HUDEP-2 (cell line): ENCODE data around the gene LIFR.

Experiments
- DNase-seq, 76 experiments: peaks; one replicate each; lab custom pipeline; 2025; ENCODE audit not compliant: unreplicated experiment in 76 of 76; lab: John Stamatoyannopoulos, UW

LIFR gene

DNA sequence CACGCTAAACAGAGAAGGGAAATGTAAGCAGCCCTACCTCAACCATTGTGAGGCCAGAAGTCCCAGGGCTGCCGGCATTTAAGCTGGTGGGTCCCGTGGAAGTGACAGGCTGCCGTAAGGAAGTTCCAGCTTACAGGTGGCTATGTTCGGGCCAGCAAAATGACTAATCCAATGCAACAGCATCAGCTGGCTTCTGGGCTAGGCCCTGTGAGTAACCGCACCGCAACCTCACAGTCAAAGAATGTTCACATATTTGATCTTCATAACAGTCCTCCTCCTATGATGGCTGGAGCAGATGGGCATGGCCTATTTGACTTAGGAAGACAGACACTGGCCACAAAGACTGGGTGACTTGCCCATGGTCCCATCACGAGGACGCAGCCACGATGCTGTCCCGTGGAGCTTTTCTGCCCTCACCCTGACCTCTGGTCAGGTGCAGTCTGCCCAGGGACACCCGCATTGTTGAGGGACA lies 88.2 kb downstream of the LIFR start:
- DNase-seq = no peak

DNA sequence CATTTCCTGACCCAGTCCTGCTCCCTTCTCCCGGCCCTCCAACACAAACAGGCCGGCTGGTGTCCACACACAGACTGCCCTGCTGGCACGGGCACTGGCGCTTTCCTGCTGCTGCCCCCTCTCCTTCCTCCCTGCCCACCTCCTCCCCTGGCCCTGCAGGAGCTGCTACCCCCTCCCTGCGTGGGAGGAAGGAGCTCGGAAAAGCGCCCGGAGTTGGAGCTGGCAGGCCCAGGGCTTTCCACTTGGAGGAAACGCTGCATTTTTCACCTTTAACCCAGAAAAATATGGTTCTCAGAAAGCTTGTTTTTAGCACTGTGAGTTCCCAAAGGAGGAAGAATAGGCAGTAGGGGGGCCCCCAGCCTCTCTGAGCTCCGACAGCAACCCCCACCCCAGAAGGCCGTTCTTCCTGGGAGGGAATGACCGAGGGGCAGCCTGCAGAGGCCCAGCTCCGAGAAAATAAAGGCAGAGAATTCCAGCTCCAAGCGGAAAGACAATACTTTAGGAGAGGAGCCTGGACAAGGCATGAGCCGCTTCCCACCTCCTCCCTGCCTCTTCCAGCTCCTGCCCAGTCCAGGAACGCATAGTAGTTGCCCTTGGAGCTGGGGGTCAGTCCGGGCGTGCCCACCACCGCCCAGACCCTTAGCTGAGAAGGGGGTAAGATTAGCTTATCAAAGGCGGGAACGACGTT lies 88.9 kb downstream of the LIFR start:
- DNase-seq = no peak

DNA sequence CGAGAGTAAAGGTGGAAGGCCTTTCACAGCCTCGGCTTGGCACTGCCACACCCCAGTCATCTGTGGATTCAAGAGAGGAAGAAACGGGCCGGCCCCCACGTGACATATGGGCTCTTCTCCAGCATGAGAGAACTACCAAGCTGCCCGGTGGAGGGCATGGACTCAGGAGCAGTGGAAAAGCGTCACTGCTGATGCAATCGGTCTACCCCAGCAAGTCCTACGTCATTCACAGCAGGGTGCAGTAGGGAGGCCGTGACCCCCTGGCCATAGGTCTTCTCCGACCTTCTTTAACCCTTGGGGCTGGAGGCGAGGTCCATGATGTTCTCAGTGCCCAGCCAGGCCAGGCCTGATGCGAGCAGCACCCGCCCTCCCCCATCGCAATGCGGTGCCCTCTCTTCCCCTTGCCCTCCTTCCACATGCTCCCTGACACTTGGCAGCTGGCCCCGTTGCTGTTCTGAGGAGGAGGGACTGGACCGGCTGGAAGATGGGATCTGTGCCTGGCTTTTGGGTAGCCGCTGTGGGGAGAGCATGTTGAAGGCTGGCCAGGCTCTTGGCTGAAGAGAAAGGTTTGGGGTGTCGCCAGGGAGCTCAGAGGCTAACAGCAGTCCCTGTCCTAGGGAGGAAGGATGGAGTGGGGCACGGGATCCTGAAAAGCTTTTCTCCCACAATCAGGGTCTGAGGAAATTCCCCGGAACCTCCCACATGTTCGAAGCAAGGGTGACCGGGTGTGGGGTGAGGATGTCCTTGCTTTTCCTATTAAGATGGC lies 89.8 kb downstream of the LIFR start:
- no peak for DNase-seq

DNA sequence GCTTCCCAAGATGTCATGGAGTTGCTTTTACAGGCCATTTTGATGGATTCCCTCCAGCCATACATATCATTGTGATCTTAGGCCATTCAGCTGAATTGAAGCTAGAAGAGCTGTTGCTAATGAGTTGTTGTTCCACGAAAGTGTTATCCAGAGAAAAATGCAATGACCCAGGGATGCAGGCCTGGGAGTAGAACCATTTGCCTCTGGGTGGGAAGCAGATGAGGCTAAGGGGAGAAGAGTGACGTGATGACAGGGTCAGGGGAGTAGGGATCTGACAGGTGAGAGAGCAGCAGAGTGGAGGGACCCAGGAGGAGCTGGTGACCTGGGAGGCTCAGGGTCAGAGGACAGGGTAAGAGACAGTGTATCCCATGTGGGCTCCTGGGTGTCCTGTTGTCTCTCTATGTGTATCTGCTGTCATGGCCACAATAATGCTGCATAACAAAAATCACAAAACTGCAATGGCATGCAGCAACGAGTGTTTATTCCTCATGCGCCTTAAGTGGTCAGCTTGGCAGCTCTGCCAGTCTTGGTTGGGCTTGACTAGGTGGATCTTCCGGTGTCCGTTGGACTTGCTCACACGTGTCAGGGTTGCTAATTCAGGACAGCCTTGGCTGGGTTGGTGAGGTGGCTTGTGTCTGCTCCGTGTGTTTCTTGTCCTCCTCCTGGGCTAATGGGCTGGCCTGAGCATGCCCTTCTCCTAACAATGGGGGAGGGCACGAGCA lies 90.6 kb downstream of the LIFR start:
- no peak for DNase-seq

DNA sequence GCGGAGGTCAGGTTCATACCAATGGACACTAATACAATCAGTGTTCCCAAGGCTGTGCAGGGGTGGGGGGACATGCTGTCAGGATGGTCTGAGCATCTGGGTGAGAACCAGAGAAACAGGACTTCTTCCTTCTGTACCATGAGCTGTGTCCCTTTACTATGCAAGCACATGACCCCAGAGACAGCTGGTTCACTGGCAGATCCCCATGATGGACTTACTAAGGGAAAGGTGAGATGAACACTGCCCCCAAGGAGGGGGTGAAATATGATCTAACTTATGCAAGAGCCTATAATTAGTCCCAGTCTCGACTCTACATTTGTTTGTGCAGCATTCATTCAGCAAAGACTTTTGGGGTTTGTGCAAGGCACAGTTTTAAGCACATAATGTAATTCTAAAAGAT lies 91.4 kb downstream of the LIFR start:
- DNase-seq = no peak

DNA sequence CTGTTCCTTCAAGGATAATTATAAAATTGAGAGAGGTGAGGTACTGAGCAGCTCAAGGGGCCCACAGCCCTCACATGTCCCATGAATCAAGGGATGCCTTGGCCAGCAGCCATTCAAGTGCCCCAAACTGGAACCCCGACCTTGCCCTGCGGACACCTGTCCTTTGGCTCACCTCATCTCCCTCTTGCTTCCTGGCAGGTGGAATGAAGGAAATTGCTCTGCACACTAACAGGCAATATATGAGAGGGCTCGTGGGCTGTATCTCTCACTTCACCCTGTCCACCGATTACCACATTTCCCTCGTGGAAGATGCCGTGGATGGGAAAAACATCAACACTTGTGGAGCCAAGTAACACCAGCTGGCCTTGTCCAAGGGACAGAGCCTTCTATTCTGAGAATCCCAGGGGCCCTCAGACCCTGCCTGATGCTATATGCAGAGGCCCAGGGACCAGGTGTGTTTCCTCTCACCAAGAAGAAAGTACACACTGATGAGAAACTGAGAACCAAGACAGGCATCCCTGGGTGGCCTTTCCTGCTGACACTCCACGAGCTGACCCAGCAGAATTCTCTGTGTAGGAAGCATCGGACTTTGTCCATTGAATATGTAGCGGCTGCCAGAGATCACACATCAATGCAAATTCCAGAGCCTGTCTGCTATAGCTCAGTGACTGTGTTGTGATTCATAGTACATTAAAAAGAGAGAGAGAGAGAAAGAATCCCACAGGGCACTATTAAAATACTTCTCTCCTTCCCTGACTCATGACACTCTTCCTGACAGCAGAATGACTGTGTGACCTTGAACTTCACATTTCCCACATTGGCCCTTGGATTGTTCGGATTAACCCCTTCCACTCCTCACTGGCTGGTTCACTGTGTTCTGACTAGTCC lies 92.6 kb downstream of the LIFR start:
- no peak for DNase-seq

DNA sequence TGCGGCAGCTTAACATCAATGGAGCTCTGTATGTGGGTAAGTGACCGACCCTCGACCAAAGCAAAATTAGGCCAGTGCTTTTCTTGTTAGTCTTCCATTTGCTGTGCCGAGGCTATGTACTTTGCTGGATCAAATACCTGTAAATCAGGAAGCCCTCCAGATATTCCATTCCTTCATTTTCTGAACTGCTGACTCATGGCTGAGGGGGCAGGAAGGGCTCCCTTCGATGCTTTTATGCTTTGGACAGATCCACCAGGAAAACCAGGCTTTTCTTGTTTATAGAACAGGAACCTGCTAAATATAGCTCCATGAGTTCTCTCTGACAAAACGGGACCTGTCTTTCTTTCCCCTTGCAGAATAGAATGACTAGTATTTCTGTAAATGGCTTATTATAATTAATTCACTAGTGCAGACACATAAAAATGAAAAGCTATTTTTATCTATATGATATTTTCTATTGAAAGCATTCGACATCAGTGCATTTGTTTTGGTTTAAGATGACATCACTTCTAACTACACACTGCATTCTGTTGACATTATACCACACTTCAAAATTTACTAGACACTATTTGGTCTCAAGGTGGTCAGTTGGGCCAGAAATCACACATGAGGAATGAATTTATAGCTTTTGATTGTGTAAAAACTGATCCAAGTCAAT lies 93.3 kb downstream of the LIFR start:
- no peak for DNase-seq

DNA sequence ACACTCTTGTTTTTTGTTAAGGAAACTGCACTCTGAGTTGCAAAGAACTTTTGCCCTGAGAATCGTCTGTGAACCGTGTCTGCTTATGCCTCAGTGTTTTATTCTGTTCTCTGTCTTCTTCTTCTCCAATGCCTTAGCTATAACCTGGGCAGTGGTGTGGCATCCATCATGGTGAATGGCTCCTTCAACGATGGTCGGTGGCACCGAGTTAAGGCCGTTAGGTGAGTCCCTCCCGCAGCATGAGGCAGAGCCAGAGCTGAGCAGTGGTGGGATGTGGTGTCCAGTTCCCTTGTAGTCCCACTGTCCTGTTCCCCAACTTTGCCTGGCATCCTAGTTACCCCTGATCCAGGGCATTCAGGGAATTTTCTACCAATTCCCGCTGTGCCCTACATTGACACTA lies 98.3 kb downstream of the LIFR start:
- no peak for DNase-seq

DNA sequence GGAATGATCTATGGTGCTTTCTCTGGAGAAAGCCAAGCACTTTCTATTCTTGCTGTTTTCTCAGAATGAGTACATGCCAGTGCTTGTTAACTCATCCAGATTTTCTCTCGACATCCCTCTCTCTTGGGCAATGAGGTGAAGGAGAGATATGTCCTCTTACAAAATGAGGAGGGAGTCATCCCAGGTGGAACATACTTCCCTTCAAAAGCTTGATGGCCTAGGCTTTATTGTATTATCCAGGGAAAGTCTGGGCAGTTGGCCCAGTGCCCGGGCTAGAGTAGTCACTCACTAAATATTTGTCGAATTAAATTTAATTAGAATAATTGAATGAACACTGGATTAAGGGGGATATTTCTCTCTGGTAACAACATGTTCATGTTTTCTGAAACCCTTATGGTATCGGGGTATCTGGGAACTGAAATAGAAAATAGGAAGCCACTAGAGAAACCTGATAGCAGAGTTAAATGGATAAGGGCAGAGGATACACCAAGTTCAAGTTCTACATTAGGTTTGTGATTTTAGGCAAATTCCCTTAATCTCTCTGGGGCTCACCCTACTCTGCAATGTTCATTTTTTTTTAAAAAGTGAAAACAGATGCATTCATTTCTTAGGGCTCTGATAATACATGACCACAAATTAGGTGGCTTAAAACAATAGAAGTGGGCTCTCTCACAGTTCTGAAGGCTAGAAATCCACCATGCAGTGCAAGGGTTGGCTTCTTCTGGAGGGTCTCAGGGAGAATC lies 99.6 kb downstream of the LIFR start:
- DNase-seq = no peak

DNA sequence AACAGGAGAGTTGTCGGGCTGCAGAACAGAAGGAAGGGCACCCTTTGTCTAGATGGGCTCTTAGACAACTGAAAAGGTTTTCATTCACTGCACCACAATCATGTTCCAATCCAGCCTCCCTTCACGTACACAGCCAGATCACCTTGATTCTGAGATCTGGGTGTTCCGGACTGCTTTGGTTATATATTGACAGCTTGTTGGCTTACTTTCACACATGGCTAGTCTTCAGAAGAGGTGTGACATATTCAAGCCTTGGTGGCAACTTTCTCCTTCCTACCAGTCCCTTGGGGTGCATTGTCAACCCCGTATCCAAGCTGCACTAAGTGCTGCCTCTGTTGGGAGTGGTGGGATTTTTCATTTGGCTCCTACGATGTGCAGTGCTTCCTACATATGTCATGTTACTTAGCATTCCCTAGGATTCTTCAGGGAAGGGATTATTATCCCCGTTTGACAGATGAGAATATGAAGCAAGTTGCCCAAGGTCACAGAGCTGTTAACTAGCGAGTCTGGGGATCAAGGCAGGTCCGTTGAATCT lies 100.6 kb downstream of the LIFR start:
- no peak for DNase-seq

DNA sequence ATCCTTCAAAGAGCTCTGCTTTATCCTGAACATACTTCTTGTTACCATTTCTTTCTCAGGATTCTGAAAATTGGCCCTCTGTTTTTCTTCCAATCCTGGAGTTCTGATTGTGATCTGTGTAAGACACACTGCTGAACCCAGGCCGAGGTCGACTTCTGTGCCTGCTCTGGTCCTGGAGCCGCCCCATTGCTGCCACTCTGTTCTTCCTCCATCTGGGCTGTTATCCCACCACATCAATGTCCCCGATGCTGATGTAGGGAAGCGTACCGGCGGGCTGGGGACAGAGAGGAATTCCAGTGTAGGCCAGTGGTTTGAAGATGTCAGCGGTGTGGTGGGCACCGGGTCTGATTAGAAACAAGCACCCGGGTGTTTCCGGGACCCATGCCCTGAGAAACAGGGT lies 102.5 kb downstream of the LIFR start:
- DNase-seq = no peak

DNA sequence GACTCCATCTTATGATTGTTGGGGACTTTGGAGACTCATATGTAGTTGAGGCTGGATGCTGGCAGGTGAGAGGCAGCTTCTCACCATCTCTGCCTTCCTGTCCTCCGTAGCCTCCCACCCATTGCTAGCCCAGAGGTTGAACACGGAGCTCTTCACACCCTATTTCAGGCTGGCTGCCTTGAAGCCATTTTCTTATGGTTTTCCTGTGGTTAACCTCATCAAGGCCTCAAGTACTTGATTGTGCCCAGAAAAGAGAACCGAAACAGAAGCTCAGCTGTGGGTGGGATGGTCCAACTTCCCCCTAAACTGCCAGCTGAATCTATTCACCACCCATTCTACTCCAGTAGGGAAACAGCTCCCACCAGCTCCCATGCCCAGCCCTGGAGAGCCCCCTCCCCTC lies 102.9 kb downstream of the LIFR start:
- no peak for DNase-seq

DNA sequence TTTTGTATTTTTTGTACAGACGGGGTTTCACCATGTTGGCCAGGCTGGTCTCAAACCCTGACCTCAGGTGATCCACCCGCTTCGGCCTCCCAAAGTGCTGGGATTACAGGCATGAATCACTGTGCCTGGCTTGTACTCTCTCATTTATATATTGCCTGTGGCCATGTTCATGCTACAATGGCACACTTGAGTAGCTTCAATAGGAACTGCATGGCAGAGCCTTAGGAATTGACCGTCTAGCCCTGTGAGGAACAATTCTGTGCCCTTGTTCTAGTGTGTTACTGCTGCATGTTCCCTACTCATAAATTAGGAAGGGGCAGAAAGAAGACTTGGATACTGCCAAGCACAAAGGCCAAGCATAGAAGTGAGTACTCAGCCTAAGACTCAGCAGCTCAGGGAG lies 104.2 kb downstream of the LIFR start:
- DNase-seq = no peak

DNA sequence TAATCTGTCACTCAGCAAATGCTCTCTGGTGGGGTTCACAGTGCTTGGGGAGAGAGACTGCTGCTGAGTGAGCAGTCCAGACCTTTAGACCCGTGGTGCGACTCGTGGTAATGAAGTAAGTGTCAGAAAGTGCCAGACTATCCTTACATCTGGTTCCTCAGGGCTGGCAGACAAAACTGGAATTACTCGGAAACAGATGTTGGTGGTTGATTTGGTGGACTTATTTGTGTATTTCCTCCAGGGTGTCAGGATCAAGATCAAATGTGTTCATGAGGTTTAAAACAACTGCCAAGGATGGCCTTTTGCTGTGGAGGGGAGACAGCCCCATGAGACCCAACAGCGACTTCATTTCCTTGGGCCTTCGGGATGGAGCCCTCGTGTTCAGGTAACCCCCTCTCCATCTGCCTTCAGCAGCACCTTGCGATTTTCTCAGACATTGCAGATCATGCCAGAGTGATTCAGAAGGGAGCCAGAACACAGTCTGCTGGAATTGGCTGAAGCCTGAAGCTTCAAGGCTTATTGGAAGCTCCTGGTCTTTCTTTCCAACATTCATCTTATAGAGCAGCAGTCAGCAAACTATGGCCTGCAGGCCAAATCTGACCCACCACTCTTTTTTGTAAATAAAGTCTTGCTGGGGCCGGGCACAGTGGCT lies 105.2 kb downstream of the LIFR start:
- no peak for DNase-seq

DNA sequence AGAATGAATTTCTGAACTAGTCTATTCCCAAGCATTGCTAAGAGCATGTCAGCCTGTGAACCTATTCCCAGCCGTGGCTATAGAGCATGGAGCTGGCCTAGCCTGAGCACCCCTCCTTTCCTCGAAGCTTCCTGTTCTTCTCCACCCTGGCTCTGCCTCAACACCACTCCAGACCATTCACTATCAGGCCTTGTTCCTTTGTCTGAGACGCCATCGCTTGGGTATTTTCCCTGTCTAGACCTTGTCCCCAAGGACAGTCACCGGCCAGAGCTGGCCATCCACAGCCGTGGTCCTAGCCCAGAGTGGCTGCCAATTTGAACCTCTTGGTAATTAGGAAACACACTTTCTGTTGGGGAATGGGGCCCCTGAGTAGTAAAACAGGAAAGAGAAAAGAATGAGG lies 105.8 kb downstream of the LIFR start:
- DNase-seq = no peak

DNA sequence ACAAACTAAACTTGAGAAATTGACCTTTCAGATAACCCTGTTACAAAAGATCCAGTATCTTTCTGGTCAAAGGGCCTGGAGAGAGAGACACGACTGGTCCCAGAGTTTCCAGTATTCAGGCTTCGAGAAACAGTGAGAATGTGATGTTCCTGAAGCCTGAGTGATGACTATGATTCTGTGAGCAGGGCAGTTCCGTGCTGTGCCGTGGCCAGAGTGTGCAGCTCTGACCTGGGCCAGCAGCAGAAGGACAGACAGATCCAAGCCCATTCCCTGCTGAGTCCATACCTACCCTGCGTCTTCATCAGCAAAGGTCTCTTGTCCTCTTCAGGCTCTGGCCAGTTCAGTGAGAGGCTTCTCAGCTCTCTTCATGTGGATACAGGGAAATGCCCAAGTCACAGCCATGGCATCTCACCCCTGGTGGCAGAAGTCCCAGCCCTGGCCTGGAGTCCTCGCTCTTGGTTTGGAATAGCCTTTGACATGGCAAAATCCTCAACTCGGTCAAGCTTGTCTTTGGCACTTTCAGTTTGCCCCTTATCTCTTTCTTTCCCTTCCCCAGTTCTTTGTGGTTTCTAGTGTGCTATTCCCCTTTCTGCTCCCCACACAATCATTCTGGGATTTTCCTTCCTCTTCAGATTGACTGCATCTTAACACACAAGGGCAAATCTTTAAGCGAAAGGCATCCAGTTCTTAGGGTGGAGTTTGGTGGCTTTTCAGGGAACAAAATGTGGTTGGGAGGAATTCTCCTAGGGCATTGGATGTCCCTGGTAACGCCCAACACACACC lies 107.7 kb downstream of the LIFR start:
- DNase-seq = no peak

DNA sequence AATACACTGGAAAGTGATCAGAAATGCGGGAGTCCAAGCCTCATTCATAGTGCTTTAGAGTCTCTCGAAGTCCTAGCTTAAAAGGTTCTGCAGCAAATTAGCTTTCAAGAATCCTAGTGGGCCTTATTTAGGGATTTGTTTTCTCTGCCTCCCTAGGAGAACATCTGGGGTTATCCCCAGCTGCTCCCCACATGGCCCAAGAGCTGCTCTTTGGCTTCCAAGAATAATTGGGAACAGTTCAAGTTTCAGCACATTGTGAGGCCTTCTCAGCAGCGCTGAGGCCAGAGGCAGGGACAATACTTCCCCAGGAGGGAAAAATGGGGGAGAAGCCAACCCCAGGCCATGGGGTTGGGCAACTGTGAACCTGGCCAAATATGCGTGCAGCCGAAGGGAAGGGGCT lies 108.7 kb downstream of the LIFR start:
- no peak for DNase-seq

DNA sequence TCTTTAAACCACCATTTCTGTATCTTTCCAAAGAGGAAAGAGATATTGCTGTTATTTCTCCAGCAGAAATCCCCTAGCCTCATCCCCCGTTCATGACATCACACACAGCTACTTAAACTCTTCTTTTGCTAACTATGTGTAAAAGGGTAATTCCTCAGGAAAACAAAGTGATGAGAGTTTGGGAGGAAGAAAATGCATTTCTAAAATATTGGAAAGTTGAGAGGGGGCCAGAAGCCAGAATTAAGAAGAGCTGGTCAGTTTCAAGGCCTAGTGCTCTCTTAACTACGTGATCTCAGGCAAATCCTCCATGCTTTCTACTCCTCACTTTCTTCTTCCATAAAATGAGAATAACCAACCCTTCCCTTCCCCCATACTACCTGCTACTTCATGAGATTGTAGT lies 109.4 kb downstream of the LIFR start:
- no peak for DNase-seq
